Measurements from ENCODE around the gene C11orf68. TPM values are rescaled to one million over a fixed set of nuclear protein-coding genes. Genes with fewer than 3 reads are reported as not detected.

Gene C11orf68
- polyA plus RNA-seq, 3 donors: 21.8 to 31.5 (median 22.8) TPM

DNA sequence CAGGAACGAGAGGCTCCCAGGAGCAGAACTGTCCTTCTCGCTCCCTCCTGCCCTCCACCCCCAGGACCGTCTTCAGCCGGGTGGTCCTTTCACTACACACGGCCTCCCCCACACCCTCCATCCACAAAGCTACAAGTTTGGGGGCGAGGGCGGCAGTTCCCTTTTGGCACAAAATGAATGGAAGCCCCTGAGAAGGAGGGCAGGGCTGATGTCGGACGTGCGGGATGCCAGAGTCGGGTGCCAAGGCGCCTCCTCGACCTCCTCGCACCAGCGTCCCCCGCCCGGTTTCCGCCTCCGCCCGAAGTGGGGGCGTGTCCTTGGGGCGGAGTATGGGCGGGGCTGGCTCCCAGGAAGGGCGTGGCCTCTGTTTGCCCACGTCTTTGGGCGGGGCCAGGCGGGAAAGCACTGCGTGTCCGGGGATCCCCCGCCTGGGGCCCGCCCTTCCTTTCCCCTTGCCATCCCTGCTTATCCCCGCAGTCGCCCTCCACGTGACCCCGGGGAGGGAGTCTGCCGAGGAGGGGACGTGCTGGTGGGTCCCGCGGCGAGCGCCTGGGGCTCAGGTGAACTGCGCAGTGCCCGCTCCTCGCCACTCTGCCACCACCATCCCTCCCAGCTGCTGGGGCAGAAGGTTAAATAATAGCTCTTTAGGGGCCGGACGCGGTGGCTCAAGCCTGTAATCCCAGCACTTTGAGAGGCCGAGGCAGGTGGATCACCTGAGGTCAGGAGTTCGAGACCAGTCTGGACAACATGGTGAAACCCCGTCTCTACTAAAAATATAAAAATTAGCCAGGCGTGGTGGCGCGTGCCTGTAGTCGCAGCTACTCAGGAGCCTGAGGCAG is 45.3 kb downstream of the C11orf68 start:
- Histone ChIP-seq H3K4me3 (replicated peaks in 1 of 3; ENCODE audit: low read depth in 2 of 3, low read length in 3 of 3) (peak overlapping the region; percentile 46 to 79 (median 58)), H3K27ac (ENCODE audit: low read depth in 1 of 2, low read length in 2 of 2) (peak overlapping the region in 1 of 2 donors; percentile 60), H3K4me1 (ENCODE audit: control insufficient read depth in 1 of 2, insufficient read depth in 2 of 2, low read length in 2 of 2) (peaks cover 20 to 35% of the 10 kb centered on the region in 2 donors), H3K36me3 (replicated peaks in 1 of 2; ENCODE audit: control insufficient read depth in 1 of 2, insufficient read depth in 2 of 2, low read length in 2 of 2) (no peaks in the 10 kb centered on the region), H4K20me1 (ENCODE audit: insufficient read depth, low read length) (no peaks in the 10 kb centered on the region), H3K9ac (ENCODE audit: insufficient read depth, low read length, poor library complexity, severe bottlenecking) (peak overlapping the region; percentile 61), H3K9me3 (replicated peaks in 1 of 2; ENCODE audit: control insufficient read depth in 1 of 2, insufficient read depth in 1 of 2, low read length in 2 of 2) (no peaks in the 10 kb centered on the region), H2AFZ (ENCODE audit: insufficient read depth, low read depth, low read length, poor library complexity, severe bottlenecking) (peak overlapping the region; percentile 68), H3K79me2 (ENCODE audit: insufficient read depth, low read length) (no peaks in the 10 kb centered on the region), H3K27me3 (ENCODE audit: control insufficient read depth in 2 of 2, insufficient read depth in 2 of 2, low read length in 2 of 2) (no peaks in the 10 kb centered on the region), H3K4me2 (replicated peaks; ENCODE audit: extremely low read depth, low read length, poor library complexity, severe bottlenecking) (peak overlapping the region; percentile 97)
- peaks cover 8 to 30% (median 27%) of the 10 kb centered on the region in 3 donors for H3K27me3 Mint-ChIP-seq (ENCODE audit: low read depth in 3 of 3)
- DNase-seq: peak; percentile 92 to 95 (median 92)
- peaks cover 0 to 4% (median 0%) of the 10 kb centered on the region in 7 donors for H3K9me3 Mint-ChIP-seq
- H3K36me3 Mint-ChIP-seq: no peaks in the 10 kb centered on the region
- intact Hi-C loops (cut with micrococcal nuclease): loop anchor here in 1 of 2 donors (2.0 kb wide), 1 partner anchor 15 kb away; the partner anchor contains the start of gene CFL1
- TF ChIP-seq, protein P1, sequence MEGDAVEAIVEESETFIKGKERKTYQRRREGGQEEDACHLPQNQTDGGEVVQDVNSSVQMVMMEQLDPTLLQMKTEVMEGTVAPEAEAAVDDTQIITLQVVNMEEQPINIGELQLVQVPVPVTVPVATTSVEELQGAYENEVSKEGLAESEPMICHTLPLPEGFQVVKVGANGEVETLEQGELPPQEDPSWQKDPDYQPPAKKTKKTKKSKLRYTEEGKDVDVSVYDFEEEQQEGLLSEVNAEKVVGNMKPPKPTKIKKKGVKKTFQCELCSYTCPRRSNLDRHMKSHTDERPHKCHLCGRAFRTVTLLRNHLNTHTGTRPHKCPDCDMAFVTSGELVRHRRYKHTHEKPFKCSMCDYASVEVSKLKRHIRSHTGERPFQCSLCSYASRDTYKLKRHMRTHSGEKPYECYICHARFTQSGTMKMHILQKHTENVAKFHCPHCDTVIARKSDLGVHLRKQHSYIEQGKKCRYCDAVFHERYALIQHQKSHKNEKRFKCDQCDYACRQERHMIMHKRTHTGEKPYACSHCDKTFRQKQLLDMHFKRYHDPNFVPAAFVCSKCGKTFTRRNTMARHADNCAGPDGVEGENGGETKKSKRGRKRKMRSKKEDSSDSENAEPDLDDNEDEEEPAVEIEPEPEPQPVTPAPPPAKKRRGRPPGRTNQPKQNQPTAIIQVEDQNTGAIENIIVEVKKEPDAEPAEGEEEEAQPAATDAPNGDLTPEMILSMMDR (IDR thresholded peaks at IDR 0.05): no peak
- H3K4me3 Mint-ChIP-seq: peak overlapping the region; percentile 91 to 97
- WGBS (ENCODE audit: insufficient coverage): 0% methylated on average over 35 of the region's 54 CpGs
- H3K27ac Mint-ChIP-seq: peak overlapping the region; percentile 78 to 96 (median 83)
- H3K4me1 Mint-ChIP-seq: peaks cover 24% of the 10 kb centered on the region

DNA sequence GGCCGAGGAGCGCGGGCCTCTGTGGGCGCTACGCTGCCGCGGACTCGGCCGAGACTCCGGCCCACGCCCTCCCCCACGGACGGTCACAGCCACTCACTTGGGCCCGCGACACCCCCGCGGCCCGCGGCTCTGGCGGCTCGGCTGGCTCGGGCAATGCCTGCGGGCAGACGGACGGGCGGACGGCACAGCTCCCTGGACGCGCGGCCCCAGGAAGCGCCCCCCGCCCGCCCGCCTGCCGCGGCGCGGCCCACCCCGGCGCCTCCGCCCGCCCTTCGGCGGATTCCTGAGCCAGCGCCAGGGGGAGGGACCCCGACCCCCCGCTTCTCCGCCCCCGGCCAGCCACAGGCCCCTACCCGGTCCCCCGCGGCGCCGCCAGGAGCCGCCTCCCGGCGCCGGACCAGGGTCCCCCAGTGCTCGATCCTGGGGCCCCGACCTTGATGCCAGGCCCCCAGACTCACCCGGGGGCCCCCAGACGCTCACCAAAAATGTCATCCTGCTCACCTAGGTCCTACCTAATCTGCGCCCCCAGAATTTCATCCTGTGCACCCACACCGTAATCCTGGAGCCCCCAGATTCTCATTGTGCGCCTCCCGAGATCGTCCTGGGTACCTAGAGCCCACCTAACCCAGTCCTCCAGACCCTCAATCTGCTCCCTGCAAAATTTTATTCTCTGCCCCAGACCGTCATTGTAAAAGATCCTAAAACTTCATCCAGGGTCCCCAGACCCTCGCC is 46.1 kb downstream of the C11orf68 start, which contains the start of gene EFEMP2:
Gene EFEMP2 (minus strand): TSS at position 215 of the 732 bp plus-strand sequence. CDS start 446 bp downstream, outside the sequence.
- peaks cover 21% of the 10 kb centered on the region for H3K4me1 Mint-ChIP-seq
- WGBS (ENCODE audit: insufficient coverage): 1% methylated on average over 63 of the region's 69 CpGs
- no peaks in the 10 kb centered on the region for H3K36me3 ChIP-seq (replicated peaks in 1 of 2; ENCODE audit: control insufficient read depth in 1 of 2, insufficient read depth in 2 of 2, low read length in 2 of 2)
- TF ChIP-seq, protein P1 (IDR thresholded peaks at IDR 0.05): no peak
- H3K27me3 ChIP-seq (ENCODE audit: control insufficient read depth in 2 of 2, insufficient read depth in 2 of 2, low read length in 2 of 2): no peaks in the 10 kb centered on the region
- peak within 1 kb of the TSS; percentile 97 for H3K4me2 ChIP-seq (replicated peaks; ENCODE audit: extremely low read depth, low read length, poor library complexity, severe bottlenecking)
- peaks cover 0 to 4% (median 0%) of the 10 kb centered on the region in 7 donors for H3K9me3 Mint-ChIP-seq
- no peaks in the 10 kb centered on the region for H3K9me3 ChIP-seq (replicated peaks in 1 of 2; ENCODE audit: control insufficient read depth in 1 of 2, insufficient read depth in 1 of 2, low read length in 2 of 2)
- H3K79me2 ChIP-seq (ENCODE audit: insufficient read depth, low read length): no peaks in the 10 kb centered on the region
- H3K27ac Mint-ChIP-seq: peak within 1 kb of the TSS; percentile 78 to 96 (median 83)
- H2AFZ ChIP-seq (ENCODE audit: insufficient read depth, low read depth, low read length, poor library complexity, severe bottlenecking): peak within 1 kb of the TSS; percentile 68
- intact Hi-C loops (cut with micrococcal nuclease): loop anchor here in 1 of 2 donors (2.0 kb wide), 1 partner anchor 14 kb away; the partner anchor contains the start of gene CFL1
- H3K4me3 Mint-ChIP-seq: peak within 1 kb of the TSS; percentile 91 to 97
- H3K27me3 Mint-ChIP-seq (ENCODE audit: low read depth in 3 of 3): peaks cover 8 to 32% (median 29%) of the 10 kb centered on the region in 3 donors
- peaks cover 0 to 3% of the 10 kb centered on the region in 2 donors for H3K36me3 Mint-ChIP-seq
- no peaks in the 10 kb centered on the region for H4K20me1 ChIP-seq (ENCODE audit: insufficient read depth, low read length)
- H3K4me3 ChIP-seq (replicated peaks in 1 of 3; ENCODE audit: low read depth in 2 of 3, low read length in 3 of 3): peak within 1 kb of the TSS; percentile 46 to 79 (median 58)
- peak within 1 kb of the TSS; percentile 61 for H3K9ac ChIP-seq (ENCODE audit: insufficient read depth, low read length, poor library complexity, severe bottlenecking)
- H3K4me1 ChIP-seq (ENCODE audit: control insufficient read depth in 1 of 2, insufficient read depth in 2 of 2, low read length in 2 of 2): peaks cover 20 to 36% of the 10 kb centered on the region in 2 donors
- DNase-seq: peak in 2 of 3 donors; percentile 33 to 53
- H3K27ac ChIP-seq (ENCODE audit: low read depth in 1 of 2, low read length in 2 of 2): peak within 1 kb of the TSS in 1 of 2 donors; percentile 60

Measured in CD14-positive monocyte (primary cell).